CD4-positive, alpha-beta T cell treated with Interleukin-6 at 100 ng/mL for 8 hours (primary cell): ENCODE data around the gene EXOC2.

ENCODE experiments used
- DNase-seq: peaks from one replicate; pipeline ENCODE4 v3.0.0-alpha.2; 2020; ENCODE audit warnings: mixed read lengths, low spot score

The EXOC2 gene

DNA sequence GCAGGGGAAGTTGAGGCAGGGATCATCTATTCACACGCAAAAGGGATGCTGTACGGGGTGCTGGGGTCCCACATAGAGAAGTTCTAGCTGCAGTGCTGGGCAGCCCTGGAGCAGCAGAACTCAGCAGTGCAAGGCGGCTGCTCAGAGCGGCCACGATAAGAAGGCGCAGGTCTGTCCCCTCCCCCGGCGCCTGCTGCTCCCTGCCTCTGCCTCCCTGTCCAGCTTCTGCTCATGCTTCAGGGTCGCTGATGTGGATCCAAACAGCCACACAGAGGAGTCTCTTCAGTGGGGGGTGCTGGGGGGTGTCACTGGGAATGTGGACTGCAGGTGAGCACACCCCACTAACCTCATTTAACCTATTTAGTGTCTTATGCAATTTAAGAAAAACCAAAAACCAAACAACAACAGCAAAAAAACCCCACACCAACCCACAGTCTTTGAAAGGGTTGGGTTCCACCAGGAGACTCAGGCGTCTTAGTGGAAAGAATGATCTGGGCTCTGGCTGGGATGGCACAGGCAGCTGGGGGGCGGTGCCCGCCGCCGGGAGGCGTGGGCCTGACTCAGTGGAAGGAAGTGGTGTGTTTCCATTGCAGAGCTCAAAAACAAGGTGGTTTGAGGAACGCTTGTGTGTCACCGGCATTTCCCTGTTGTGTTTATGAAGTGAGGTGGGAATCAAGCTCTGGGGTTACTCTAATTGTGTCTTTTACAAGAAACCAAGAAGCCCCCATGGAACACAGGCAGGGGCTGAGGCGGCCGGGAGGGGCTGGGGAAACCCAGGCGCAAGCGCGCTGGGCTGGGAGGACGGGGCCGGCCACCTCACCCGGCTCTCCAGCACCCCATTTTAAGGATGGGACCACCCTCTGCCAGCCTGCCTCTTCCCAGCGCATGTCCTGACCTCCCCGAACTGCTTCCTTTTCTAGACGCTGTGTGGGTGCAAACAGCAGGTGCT is 246.2 kb downstream of the EXOC2 start:
- DNase-seq = peak; percentile 81

DNA sequence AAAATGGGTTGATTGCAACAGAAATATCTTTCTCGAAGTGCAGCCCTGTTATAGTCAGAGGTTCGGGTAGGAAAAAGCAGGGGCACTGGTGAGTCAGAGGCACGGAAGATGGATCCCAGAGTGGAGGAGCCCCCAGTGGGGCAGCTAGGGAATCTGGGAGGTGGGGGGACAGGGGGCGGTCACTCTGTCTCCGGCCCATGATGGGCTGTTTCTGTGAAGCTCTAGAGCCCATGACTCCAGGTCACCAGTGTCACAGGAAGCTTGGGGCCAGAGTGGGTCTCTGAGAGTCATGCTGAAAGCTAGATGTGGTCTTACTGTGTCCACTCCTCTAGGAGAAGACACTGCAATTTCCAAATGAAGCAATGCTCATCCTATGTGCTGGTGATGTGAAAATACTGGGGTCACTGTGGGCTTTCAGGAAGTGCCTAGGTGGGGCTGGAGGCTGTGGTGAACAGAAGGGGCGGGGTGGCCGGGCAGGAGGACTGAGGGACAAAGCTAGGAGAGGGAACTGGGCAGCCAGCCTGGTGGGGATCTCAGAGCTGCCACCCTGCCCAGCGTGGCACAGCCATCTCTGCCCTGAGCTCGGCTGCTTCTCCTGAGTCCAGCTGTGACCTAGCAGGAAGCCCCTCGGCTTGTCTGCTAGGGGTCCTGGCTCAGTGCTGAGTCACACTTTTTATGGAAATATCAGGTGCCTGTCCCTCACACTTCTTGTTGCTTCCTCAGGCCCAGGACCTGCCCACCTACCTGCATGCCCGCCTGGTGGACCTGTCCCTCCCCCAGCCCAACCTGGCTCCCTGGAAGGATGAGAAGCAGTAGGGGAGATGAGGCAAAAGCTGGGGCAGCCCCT is 247.1 kb downstream of the EXOC2 start:
- no peak for DNase-seq

- peak; percentile 72 for DNase-seq
Measured at GRCh38 chr6:444653-445275, 248.2 kb downstream of the EXOC2 start.

GRCh38 chr6:443621-444159 is 249.2 kb downstream of the EXOC2 start:
- DNase-seq = no peak

GRCh38 chr6:441126-441920 is 251.6 kb downstream of the EXOC2 start:
- DNase-seq = no peak

DNA sequence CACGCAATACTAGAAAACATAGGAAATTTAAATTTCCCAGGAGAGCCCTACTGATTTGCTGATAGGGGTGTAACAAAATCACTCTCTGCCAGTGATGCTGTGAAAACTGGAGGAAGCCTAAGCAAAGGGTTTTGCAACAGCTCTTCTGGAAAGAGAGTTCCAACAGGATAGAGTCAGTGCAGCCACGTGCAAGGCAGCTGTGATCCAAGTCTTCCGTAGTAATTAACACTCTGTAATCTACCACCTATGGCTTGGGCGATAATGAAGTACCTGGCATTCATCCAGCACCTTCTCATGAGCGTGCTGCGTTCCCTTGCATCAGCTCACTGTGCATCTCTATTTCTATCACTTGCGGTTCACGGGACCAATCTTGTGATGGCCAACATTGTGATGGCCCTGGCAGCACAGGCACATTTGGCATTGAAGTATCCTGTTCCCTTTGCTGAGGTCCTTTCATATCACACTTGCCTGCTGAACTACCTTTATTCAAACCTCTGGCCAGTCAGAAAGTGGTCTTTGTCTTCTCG is 253.2 kb downstream of the EXOC2 start:
- no peak for DNase-seq

GRCh38 chr6:438634-439170 is 254.2 kb downstream of the EXOC2 start:
- no peak for DNase-seq

DNA sequence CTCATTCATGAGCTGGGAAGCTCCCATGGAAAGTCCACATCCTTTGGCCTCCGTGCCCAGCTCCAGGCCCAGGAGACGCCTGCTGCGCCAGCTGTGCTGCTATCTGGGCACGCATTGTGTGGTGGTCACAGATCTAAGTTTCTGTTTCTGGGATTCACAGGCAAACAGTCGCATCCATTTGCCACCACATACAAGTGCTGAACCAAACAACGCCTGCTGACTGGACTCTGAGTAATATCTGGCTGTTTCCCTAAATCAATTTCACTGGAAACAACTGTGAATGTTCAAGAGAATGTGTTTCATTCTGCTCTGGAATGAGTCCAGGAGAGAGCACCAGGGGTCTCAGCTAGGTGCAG is 255.9 kb downstream of the EXOC2 start:
- no peak for DNase-seq

- DNase-seq = no peak
Measured at GRCh38 chr6:436308-437036, 256.5 kb downstream of the EXOC2 start.

GRCh38 chr6:435441-436307 is 257.3 kb downstream of the EXOC2 start:
- DNase-seq = no peak
